ENCODE data around the gene DNAH17.

DNA sequence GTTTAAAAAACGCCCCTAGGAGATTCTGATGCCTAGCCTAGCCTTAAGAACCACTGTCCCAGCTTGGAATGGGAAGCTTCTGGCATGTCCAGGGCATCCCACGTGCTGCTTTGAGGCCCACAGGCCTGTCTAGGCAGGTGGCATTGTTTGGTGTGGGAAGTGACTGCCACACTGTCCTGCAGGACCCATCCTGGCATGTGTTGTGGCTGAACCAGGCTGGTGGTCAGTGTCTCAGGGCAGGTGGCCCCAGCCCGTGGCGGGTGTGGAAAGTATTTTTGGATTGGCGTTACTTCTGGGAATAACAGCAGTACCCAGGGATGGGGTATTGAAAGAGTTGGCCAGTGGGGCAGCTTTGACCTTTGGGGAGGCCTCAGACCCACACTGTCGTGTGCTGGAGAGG, 170.8 kb downstream of the DNAH17 start:
- TF ChIP-seq, protein P1, sequence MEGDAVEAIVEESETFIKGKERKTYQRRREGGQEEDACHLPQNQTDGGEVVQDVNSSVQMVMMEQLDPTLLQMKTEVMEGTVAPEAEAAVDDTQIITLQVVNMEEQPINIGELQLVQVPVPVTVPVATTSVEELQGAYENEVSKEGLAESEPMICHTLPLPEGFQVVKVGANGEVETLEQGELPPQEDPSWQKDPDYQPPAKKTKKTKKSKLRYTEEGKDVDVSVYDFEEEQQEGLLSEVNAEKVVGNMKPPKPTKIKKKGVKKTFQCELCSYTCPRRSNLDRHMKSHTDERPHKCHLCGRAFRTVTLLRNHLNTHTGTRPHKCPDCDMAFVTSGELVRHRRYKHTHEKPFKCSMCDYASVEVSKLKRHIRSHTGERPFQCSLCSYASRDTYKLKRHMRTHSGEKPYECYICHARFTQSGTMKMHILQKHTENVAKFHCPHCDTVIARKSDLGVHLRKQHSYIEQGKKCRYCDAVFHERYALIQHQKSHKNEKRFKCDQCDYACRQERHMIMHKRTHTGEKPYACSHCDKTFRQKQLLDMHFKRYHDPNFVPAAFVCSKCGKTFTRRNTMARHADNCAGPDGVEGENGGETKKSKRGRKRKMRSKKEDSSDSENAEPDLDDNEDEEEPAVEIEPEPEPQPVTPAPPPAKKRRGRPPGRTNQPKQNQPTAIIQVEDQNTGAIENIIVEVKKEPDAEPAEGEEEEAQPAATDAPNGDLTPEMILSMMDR (IDR thresholded peaks at IDR 0.05; ENCODE audit: low read depth, low read length, poor library complexity, severe bottlenecking) = no peak
- TF ChIP-seq EZH2phosphoT487 (IDR thresholded peaks at IDR 0.05; ENCODE audit: borderline replicate concordance, low read length) = no peak

Measured in DOHH2 (cell line).